ENCODE results near the gene MFAP1.

- TF ChIP-seq CTCF (IDR thresholded peaks at IDR 0.05) (peak in 1 of 6 experiments; percentile 41), POLR2A (IDR thresholded peaks at IDR 0.05) (peak in 3 of 4 donors; percentile 59 to 91 (median 85))
Observed at GRCh38 chr15:43824302-43825246, at the start of gene MFAP1.

Data from esophagus squamous epithelium (tissue), 4 donors.